Psoas muscle (tissue), 8 donors: ENCODE measurements around the gene RPTOR. TPM values are rescaled to one million over a fixed set of nuclear protein-coding genes. Genes with fewer than 3 reads are reported as not detected.
A peak's percentile ranks its signal among the peaks of the same experiment; 100 is the strongest.

Experiments used
- ATAC-seq, 4 donors: fragments of 200-7000 bp; cut with Tn5 transposase; one replicate each; pipeline ENCODE4 v1.9.1; 2020; ENCODE audit warnings: moderate library complexity in 3 of 4, mild to moderate bottlenecking in 2 of 4
- DNase-seq, 2 donors: peaks; one replicate each; pipeline ENCODE4 v3.0.0-alpha.2; 2020
- H3K27ac ChIP-seq: fragments of 200-600 bp; one replicate; pipeline ENCODE4 v1.8.0; 2022
- H3K27me3 ChIP-seq, 3 donors: fragments of 200-600 bp in 1 of 3; one replicate each; pipeline versions ENCODE4 v1.6.1 to v1.8.0; 2013 to 2022; ENCODE audit warnings: low read length in 2 of 3, mild to moderate bottlenecking in 2 of 3, moderate library complexity in 1 of 3; ENCODE audit not compliant: insufficient read depth in 3 of 3
- H3K36me3 ChIP-seq, 2 donors: fragments of 200-600 bp in 1 of 2; one replicate each; pipeline versions ENCODE4 v1.6.1 to v1.8.0; 2013 to 2022; ENCODE audit warnings: low read depth in 1 of 2, mild to moderate bottlenecking in 1 of 2, moderate library complexity in 1 of 2; ENCODE audit not compliant: insufficient read depth in 1 of 2
- H3K4me1 ChIP-seq: fragments of 200-600 bp; one replicate; pipeline ENCODE4 v1.8.0; 2022
- H3K4me3 ChIP-seq: fragments of 200-600 bp; one replicate; pipeline ENCODE4 v1.8.0; 2022; ENCODE audit warnings: mild to moderate bottlenecking
- H3K9me3 ChIP-seq: fragments of 200-600 bp; one replicate; pipeline ENCODE4 v1.8.0; 2022
- CTCF ChIP-seq: fragments of 200-600 bp; IDR thresholded peaks from one replicate; pipeline ENCODE4 v1.8.0; 2022; ENCODE audit warnings: antibody characterized with exemption
- WGBS, 3 donors: extraction: QIAGEN DNeasy Blood & Tissue Kit; methylation state at CpG; one replicate each; pipeline versions ENCODE4 v1.1.6 to v1.1.7; 2013; 5-methylcytosine and 5-hydroxymethylcytosine counted together
- intact Hi-C, 2 donors: fragments of 100-400 bp; cut with DNase I; formaldehyde crosslinking; loops; one replicate each; pipeline versions ENCODE4 v1.11.0 to v1.14.2; 2022
- polyA plus RNA-seq, 3 donors: library from polyadenylated mRNA; stranded (reverse); fragments of 200-250 nt; gene quantifications; one replicate each; pipeline ENCODE4 v1.2.3, GENCODE V29; 2013
- total RNA-seq, 4 donors: library from RNA; stranded (reverse); fragmentation: NEBNext Ultra II Directional in 2 of 4; extraction: Animal tissue kit (Norgen Biotek cat#: 25700) in 2 of 4; gene quantifications; one replicate each; pipeline versions ENCODE4 v1.2.1 to v1.2.4, GENCODE V29; 2021 to 2023
- donor health status: healthy with polysubstance abuse.
- donor health status: DM: no; HTN: no; CAD: no; lungs with moderate emphysema.
- donor health status: Bipolar disorder and iron deficiency.
- donor health status: healthy.
- donor health status: DM: yes; HTN: yes; CAD: no.
- donor health status: DM: no; HTN: no; CAD: no.
- donor health status: DM: no; HTN: no; CAD: no.
- donor health status: DM: yes; HTN: yes; CAD: no.

RPTOR gene
- total and polyA plus RNA-seq, 7 donors = 13.6 to 82.2 (median 32.5) TPM

GRCh38 chr17:80632046-80632581 is 87.5 kb downstream of the RPTOR start:
- WGBS, 3 donors = 64 to 82% (median 69%) methylated on average over 12 of the region's 12 CpGs
- intact Hi-C loops = no loop called here
- H3K4me1 ChIP-seq = no peaks in the 10 kb centered on the region
- peaks cover 0 to 4% of the 10 kb centered on the region in 2 donors for H3K36me3 ChIP-seq
- TF ChIP-seq CTCF = no peak
- H3K27ac ChIP-seq = no peak overlapping the region
- DNase-seq = no peak
- H3K9me3 ChIP-seq = no peaks in the 10 kb centered on the region
- H3K4me3 ChIP-seq = no peak overlapping the region
- H3K27me3 ChIP-seq = no peaks in the 10 kb centered on the region
- ATAC-seq = peak in 3 of 4 donors; percentile 67 to 79 (median 74)

- no peak for TF ChIP-seq CTCF
- WGBS, 3 donors = 87 to 95% (median 89%) methylated on average over 19 of the region's 19 CpGs
- DNase-seq (no peak), ATAC-seq (peak in 3 of 4 donors; percentile 34 to 51 (median 37))
- Histone ChIP-seq H3K36me3 (no peaks in the 10 kb centered on the region), H3K4me3 (no peak overlapping the region), H3K27ac (no peak overlapping the region), H3K9me3 (no peaks in the 10 kb centered on the region), H3K27me3 (no peaks in the 10 kb centered on the region), H3K4me1 (no peaks in the 10 kb centered on the region)
- intact Hi-C loops = no loop called here
Observed at GRCh38 chr17:80633207-80633606, 88.6 kb downstream of the RPTOR start.

- DNase-seq (no peak), ATAC-seq (no peak)
- intact Hi-C loops = no loop called here
- Histone ChIP-seq H3K36me3 (no peaks in the 10 kb centered on the region), H3K27ac (no peak overlapping the region), H3K9me3 (no peaks in the 10 kb centered on the region), H3K4me1 (no peaks in the 10 kb centered on the region), H3K4me3 (no peak overlapping the region), H3K27me3 (no peaks in the 10 kb centered on the region)
- 86 to 87% (median 87%) methylated on average over 23 to 24 of the region's 24 CpGs for WGBS, 3 donors
- no peak for TF ChIP-seq CTCF
Observed at GRCh38 chr17:80633994-80634566, 89.4 kb downstream of the RPTOR start.

GRCh38 chr17:80636361-80637018 is 91.9 kb downstream of the RPTOR start:
- H3K27me3 ChIP-seq = no peaks in the 10 kb centered on the region
- no peaks in the 10 kb centered on the region for H3K9me3 ChIP-seq
- no peaks in the 10 kb centered on the region for H3K4me1 ChIP-seq
- WGBS, 3 donors = 93 to 95% (median 94%) methylated on average over 20 of the region's 20 CpGs
- ATAC-seq (no peak), DNase-seq (no peak)
- TF ChIP-seq CTCF = no peak
- H3K4me3 ChIP-seq = no peak overlapping the region
- no peak overlapping the region for H3K27ac ChIP-seq
- no peaks in the 10 kb centered on the region for H3K36me3 ChIP-seq
- intact Hi-C loops = no loop called here
